HG03460 (cell line): ENCODE measurements around the gene ZNF532.

Source experiments
- ATAC-seq: cut with Tn5 transposase; IDR thresholded peaks from one replicate; pipeline ENCODE4 v1.9.1; 2021; ENCODE audit not compliant: unreplicated experiment

The ZNF532 gene

GRCh38 chr18:58970943-58971790 lies 106.5 kb downstream of the ZNF532 start:
- ATAC-seq = peak; percentile 90

- no peak for ATAC-seq
Observed at GRCh38 chr18:58975296-58975695, 110.6 kb downstream of the ZNF532 start.

- no peak for ATAC-seq
Observed at GRCh38 chr18:58975781-58976180, 111.1 kb downstream of the ZNF532 start.

- ATAC-seq = no peak
Observed at GRCh38 chr18:58977223-58977622, 112.5 kb downstream of the ZNF532 start.

GRCh38 chr18:58977801-58978200 lies 113.1 kb downstream of the ZNF532 start:
- ATAC-seq = no peak

- no peak for ATAC-seq
Observed at GRCh38 chr18:58978916-58979315, 114.2 kb downstream of the ZNF532 start.

- ATAC-seq = no peak
Observed at GRCh38 chr18:58979615-58980014, 114.9 kb downstream of the ZNF532 start.

- ATAC-seq = no peak
Observed at GRCh38 chr18:58980991-58981390, 116.3 kb downstream of the ZNF532 start.

GRCh38 chr18:58983260-58984155 lies 118.8 kb downstream of the ZNF532 start:
- no peak for ATAC-seq

GRCh38 chr18:58988600-58988999 lies 123.9 kb downstream of the ZNF532 start:
- ATAC-seq = no peak

- no peak for ATAC-seq
Observed at GRCh38 chr18:58989184-58989759, 124.6 kb downstream of the ZNF532 start.

- no peak for ATAC-seq
Observed at GRCh38 chr18:58990720-58991119, 126.0 kb downstream of the ZNF532 start.

GRCh38 chr18:58991167-58991798 lies 126.6 kb downstream of the ZNF532 start:
- ATAC-seq = peak; percentile 85

GRCh38 chr18:58992301-58993231 lies 127.9 kb downstream of the ZNF532 start:
- no peak for ATAC-seq

- ATAC-seq = no peak
Observed at GRCh38 chr18:58993260-58993659, 128.6 kb downstream of the ZNF532 start.

GRCh38 chr18:58995663-58996062 lies 131.0 kb downstream of the ZNF532 start:
- ATAC-seq = no peak

GRCh38 chr18:58996131-58996641 lies 131.5 kb downstream of the ZNF532 start:
- ATAC-seq = no peak

GRCh38 chr18:58996696-58997095 lies 132.0 kb downstream of the ZNF532 start:
- no peak for ATAC-seq

- no peak for ATAC-seq
Observed at GRCh38 chr18:58997811-58998337, 133.2 kb downstream of the ZNF532 start.
